ENCODE data around the gene SLCO2A1.

SLCO2A1 gene

DNA sequence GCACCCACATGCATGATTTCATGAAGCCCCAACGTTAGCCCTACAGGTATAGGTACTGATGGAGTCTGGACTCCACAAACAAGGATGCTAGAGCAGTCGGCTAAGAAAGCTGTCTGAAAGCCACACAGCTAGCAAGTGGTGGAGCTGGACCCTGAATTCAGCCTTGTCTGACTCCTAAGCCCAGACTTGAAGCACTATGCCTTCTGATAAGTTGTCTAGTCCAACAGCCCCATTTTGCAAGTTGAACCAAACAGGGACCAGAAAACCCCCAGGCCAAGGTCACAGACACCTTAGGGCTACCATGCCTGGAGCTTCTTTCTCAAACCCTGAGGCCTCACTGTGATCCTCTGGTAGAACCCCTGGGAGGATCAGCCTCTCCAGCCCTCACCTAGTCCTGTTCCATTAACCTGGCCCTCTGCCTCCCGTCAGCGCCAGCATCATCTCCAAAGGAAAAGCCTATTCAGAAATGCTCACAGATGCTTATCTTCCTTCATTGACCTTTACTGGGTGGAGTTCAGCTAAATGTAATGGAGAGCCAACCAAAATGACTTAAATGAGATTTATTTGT lies 1.7 kb upstream of the SLCO2A1 start:
- DNase-seq (ENCODE audit: low spot score): no peak
- TF ChIP-seq, protein P1, sequence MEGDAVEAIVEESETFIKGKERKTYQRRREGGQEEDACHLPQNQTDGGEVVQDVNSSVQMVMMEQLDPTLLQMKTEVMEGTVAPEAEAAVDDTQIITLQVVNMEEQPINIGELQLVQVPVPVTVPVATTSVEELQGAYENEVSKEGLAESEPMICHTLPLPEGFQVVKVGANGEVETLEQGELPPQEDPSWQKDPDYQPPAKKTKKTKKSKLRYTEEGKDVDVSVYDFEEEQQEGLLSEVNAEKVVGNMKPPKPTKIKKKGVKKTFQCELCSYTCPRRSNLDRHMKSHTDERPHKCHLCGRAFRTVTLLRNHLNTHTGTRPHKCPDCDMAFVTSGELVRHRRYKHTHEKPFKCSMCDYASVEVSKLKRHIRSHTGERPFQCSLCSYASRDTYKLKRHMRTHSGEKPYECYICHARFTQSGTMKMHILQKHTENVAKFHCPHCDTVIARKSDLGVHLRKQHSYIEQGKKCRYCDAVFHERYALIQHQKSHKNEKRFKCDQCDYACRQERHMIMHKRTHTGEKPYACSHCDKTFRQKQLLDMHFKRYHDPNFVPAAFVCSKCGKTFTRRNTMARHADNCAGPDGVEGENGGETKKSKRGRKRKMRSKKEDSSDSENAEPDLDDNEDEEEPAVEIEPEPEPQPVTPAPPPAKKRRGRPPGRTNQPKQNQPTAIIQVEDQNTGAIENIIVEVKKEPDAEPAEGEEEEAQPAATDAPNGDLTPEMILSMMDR (IDR thresholded peaks at IDR 0.05; ENCODE audit: extremely low read depth, missing control alignments): no peak

DNA sequence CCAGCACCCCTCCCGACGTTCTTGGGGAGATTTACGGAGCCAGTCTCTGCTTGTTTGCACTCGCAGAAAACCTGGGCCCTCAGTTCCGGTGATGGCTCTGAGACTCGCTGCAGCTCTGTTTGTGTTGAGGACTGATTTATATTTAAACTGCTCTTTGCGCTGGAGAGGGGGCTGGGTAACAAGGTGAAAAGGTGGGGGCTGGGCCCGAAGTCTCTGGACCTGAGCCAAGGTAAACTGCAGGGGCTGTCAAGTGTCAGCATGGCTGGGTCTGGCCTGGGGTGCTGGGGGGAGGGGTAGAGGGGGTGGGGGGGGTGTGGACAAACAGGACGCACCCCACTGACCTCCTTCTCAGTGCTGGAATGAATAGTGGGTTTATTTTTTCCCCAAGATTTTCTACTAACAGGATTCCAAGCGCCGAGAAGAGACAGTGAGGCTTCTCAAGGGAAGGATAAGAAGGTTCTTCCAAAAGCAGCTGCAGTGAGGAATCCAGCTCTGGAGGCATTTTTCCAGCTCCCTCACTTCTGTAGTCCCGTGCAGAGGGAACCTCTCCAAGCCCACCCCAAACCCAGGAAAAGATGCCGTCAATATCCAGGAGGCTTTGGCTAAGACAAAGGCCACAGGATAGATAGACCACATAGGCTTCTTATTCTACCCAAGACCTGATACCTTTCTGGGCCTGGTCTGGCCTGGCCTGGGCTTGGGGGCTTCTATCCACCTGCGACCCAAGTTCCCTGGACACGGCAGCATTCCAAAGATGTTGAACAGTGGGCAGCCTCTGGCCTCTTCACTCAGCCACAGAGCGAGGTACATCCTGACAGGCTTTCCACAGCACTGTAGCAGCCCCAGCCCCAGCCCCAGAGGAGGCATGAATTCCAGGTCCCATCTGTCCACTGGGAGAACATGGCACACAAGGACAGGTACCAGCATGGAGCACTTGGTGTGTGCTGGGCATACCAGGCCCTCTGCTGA lies 938 bp upstream of the SLCO2A1 start:
- DNase-seq (ENCODE audit: low spot score): no peak
- TF ChIP-seq, protein P1 (IDR thresholded peaks at IDR 0.05; ENCODE audit: extremely low read depth, missing control alignments): no peak

DNA sequence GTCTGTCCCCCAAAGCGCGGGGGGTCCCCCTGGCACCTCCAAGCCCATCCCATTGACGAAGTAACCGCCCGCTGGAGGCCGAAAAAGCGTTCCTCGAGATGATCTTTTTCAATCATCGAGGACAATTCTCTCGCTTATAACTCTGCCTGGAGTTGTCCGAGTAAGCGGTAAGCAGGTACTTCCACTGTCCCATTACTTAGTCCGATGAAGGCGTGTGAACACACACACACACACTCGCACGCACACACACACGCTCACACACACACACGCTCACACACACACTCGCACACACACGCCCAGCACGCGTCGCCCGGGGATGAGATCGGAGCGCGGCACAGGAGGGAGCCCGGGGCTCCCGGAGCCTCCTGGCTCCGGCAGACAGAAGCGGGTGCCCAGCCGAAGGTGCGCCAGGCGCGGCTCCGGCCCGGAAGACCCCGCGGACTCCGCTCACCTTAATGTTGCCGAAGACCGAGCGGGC lies 430 bp downstream of the SLCO2A1 start:
- DNase-seq (ENCODE audit: low spot score): no peak
- TF ChIP-seq, protein P1 (IDR thresholded peaks at IDR 0.05; ENCODE audit: extremely low read depth, missing control alignments): no peak

DNA sequence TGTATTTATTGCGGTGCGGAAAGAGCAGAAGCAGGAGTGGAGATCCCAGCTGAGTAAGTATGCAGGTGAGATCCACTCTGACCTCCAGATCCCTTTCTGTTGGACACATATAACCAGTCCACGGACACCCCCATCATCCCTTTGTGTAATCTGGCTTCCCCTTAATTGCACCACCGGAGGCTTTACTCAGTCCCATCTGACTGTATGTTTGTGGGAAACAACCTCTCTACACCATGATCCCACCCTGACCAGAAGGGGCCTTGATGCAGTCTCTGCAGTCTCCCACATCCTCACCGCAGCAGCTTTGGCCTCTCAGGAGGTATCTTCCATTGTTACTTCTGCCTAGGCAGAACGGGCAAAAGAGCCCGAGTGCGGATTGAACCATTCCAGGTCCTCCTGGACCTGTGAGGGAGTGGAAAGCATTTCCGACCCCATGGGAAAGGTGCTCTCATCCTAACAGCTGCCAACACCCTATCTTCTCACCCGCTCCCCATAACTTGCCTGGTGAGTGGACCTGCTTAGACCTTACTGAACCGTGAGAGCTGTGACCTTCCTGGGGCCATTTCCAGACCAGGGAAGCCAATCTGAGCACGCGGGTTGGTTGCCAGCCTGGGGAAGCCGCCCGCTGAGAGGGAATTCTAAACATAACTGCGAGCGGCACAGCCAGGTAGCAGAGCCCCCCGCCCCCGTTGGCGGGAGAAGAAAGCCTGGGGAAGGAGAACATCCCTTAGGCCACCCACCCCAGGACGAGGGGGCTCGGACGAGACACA lies 1.1 kb downstream of the SLCO2A1 start:
- no peak for DNase-seq (ENCODE audit: low spot score)

GRCh38 chr3:134027631-134028030 lies 2.1 kb downstream of the SLCO2A1 start:
- no peak for DNase-seq (ENCODE audit: low spot score)
- TF ChIP-seq, protein P1 (IDR thresholded peaks at IDR 0.05; ENCODE audit: extremely low read depth, missing control alignments): no peak

More for the DNA sequence above, 1.1 kb downstream of the SLCO2A1 start:
- TF ChIP-seq, protein P1 (IDR thresholded peaks at IDR 0.05; ENCODE audit: extremely low read depth, missing control alignments): no peak

GRCh38 chr3:134020135-134020680 lies 9.5 kb downstream of the SLCO2A1 start:
- no peak for DNase-seq (ENCODE audit: low spot score)
- TF ChIP-seq, protein P1 (IDR thresholded peaks at IDR 0.05; ENCODE audit: extremely low read depth, missing control alignments): no peak
